Transverse colon (tissue), 4 donors: ENCODE data around the gene PCED1B. TPM values are rescaled to one million over a fixed set of nuclear protein-coding genes. Genes with fewer than 3 reads are reported as not detected.

Source experiments
- DNase-seq: peaks from one replicate; pipeline ENCODE4 v3.0.0-alpha.2; 2019
- H3K27ac ChIP-seq, 4 donors: fragments of 200-600 bp; sonication (generic); 2 replicates each; pipeline ENCODE4 v1.5.1; 2016 to 2018; ENCODE audit warnings: inconsistent platforms in 4 of 4
- H3K27me3 ChIP-seq: fragments of 200-600 bp; sonication (generic); 2 replicates; pipeline ENCODE4 v1.5.1; 2017; ENCODE audit warnings: inconsistent platforms
- H3K36me3 ChIP-seq, 4 donors: fragments of 200-600 bp; sonication (generic); 2 replicates each; pipeline ENCODE4 v1.5.1; 2017 to 2019; ENCODE audit warnings: inconsistent platforms in 4 of 4
- H3K4me1 ChIP-seq, 4 donors: fragments of 200-600 bp; sonication (generic); 2 replicates each; pipeline ENCODE4 v1.5.1; 2017 to 2020; ENCODE audit warnings: inconsistent platforms in 4 of 4
- H3K4me3 ChIP-seq, 4 donors: fragments of 200-600 bp; sonication (generic); 1 replicate in 1 of 4; 2 replicates in 3 of 4; pipeline versions ENCODE4 v1.5.1 to v1.6.1; 2017 to 2019; ENCODE audit warnings: inconsistent platforms in 4 of 4
- H3K9me3 ChIP-seq, 2 donors: fragments of 200-600 bp; sonication (generic); 2 replicates each; pipeline ENCODE4 v1.5.1; 2017 to 2019; ENCODE audit warnings: inconsistent platforms in 2 of 2
- CTCF ChIP-seq, 5 experiments: fragments of 200-600 bp in 3 of 5; fragments of 450-650 bp in 2 of 5; sonication (generic) in 3 of 5; IDR thresholded peaks; 1 replicate in 2 of 5; 2 replicates in 3 of 5; pipeline ENCODE4 v1.5.1; 2016 to 2017; ENCODE audit warnings: antibody characterized with exemption in 5 of 5, inconsistent platforms in 3 of 5, mild to moderate bottlenecking in 2 of 5, moderate library complexity in 1 of 5
- EP300 ChIP-seq: sonication (generic); formaldehyde crosslinking; IDR thresholded peaks from one replicate; pipeline ENCODE4 v1.6.1; 2017; ENCODE audit warnings: antibody characterized with exemption, low read depth
- POLR2A ChIP-seq: fragments of 450-650 bp; IDR thresholded peaks from one replicate; pipeline ENCODE4 v1.6.1; 2016; ENCODE audit warnings: antibody characterized with exemption, mild to moderate bottlenecking, moderate library complexity
- POLR2AphosphoS5 ChIP-seq, 3 donors: sonication (generic); formaldehyde crosslinking; IDR thresholded peaks; one replicate each; pipeline ENCODE4 v1.6.1; 2016; ENCODE audit warnings: antibody characterized with exemption in 3 of 3
- WGBS, 2 donors: methylation state at CpG; one replicate each; pipeline ENCODE4 v1.1.5; 2018; ENCODE audit warnings: low coverage in 1 of 2; 5-methylcytosine and 5-hydroxymethylcytosine counted together
- in situ Hi-C, 4 donors: fragments of 200-750 bp; cut with MboI; loops; one replicate each; pipeline versions ENCODE4 v1.15.0 to v1.15.1; 2017; ENCODE audit warnings: low sequenced_read_pairs in 3 of 4, low pct_ligation_motif_present in 1 of 4, low pct_unique_long_range_greater_than_20kb in 1 of 4
- intact Hi-C: fragments of 100-400 bp; cut with DNase I; formaldehyde crosslinking; loops from one replicate; pipeline ENCODE4 v1.15.1; 2023; ENCODE audit warnings: low total_unique reads
- total RNA-seq, 4 donors: library from RNA; depleted of rRNA; stranded (reverse); fragments of >200 nt; gene quantifications; one replicate each; pipeline ENCODE4 v1.1.0, GENCODE V29; 2016

Gene PCED1B
- total RNA-seq, 4 donors from 2014 or later, result 2.7 to 52.0 (median 3.0) TPM; not detected in 1

- DNase-seq, result no peak
- TF ChIP-seq POLR2AphosphoS5 (IDR thresholded peaks at IDR 0.05) (no peak), POLR2A (no peak), CTCF (IDR thresholded peaks at IDR 0.05) (no peak), EP300 (no peak)
- no peaks in the 10 kb centered on the region for H3K36me3 ChIP-seq
- WGBS, 2 donors, result 44 to 58% methylated on average over 4 to 7 of the region's 7 CpGs
- peak overlapping the region; percentile 3 to 58 (median 30) for H3K27ac ChIP-seq
- intact Hi-C loops (no loop called here), in situ Hi-C loops (no loop called here)
- H3K9me3 ChIP-seq, result no peaks in the 10 kb centered on the region
- H3K4me3 ChIP-seq, result no peak overlapping the region
- no peaks in the 10 kb centered on the region for H3K27me3 ChIP-seq
- H3K4me1 ChIP-seq, result peaks cover 0 to 24% (median 9%) of the 10 kb centered on the region in 4 donors
These were observed 18.0 kb downstream of the PCED1B start for GRCh38 chr12:47097276-47097896.

GRCh38 chr12:47098099-47098498 is 18.7 kb downstream of the PCED1B start:
- 93 to 95% methylated on average over 2 to 6 of the region's 6 CpGs for WGBS, 2 donors
- in situ Hi-C loops, result no loop called here

GRCh38 chr12:47099610-47100009 is 20.2 kb downstream of the PCED1B start:
- in situ Hi-C loops (no loop called here), intact Hi-C loops (no loop called here)
- DNase-seq, result no peak
- Histone ChIP-seq H3K36me3 (no peaks in the 10 kb centered on the region), H3K4me1 (peaks cover 0 to 24% (median 9%) of the 10 kb centered on the region in 4 donors), H3K4me3 (no peak overlapping the region), H3K27me3 (no peaks in the 10 kb centered on the region), H3K9me3 (no peaks in the 10 kb centered on the region), H3K27ac (no peak overlapping the region)
- no peak for TF ChIP-seq POLR2AphosphoS5 (IDR thresholded peaks at IDR 0.05)
- TF ChIP-seq EP300, result no peak
- TF ChIP-seq POLR2A, result no peak
- no peak for TF ChIP-seq CTCF (IDR thresholded peaks at IDR 0.05)
- WGBS, 2 donors, result 46 to 81% methylated on average over 2 of the region's 2 CpGs

More at GRCh38 chr12:47098099-47098498, 18.7 kb downstream of the PCED1B start:
- intact Hi-C loops, result no loop called here
- TF ChIP-seq POLR2AphosphoS5 (IDR thresholded peaks at IDR 0.05), result no peak
- no peak for TF ChIP-seq EP300
- no peak for TF ChIP-seq CTCF (IDR thresholded peaks at IDR 0.05)
- no peak for TF ChIP-seq POLR2A
- Histone ChIP-seq H3K4me1 (peaks cover 0 to 24% (median 9%) of the 10 kb centered on the region in 4 donors), H3K27ac (peak overlapping the region in 2 of 4 donors; percentile 11 to 49), H3K9me3 (no peaks in the 10 kb centered on the region), H3K27me3 (no peaks in the 10 kb centered on the region), H3K4me3 (no peak overlapping the region), H3K36me3 (no peaks in the 10 kb centered on the region)
- DNase-seq, result no peak

GRCh38 chr12:47100160-47100559 is 20.7 kb downstream of the PCED1B start:
- Histone ChIP-seq H3K4me3 (no peak overlapping the region), H3K4me1 (peaks cover 0 to 24% (median 9%) of the 10 kb centered on the region in 4 donors), H3K9me3 (no peaks in the 10 kb centered on the region), H3K27ac (no peak overlapping the region), H3K27me3 (no peaks in the 10 kb centered on the region), H3K36me3 (no peaks in the 10 kb centered on the region)
- intact Hi-C loops, result no loop called here
- no peak for DNase-seq
- TF ChIP-seq CTCF (IDR thresholded peaks at IDR 0.05), result no peak
- no peak for TF ChIP-seq POLR2A
- no peak for TF ChIP-seq EP300
- no peak for TF ChIP-seq POLR2AphosphoS5 (IDR thresholded peaks at IDR 0.05)
- in situ Hi-C loops, result no loop called here
- 93 to 96% methylated on average over 2 of the region's 2 CpGs for WGBS, 2 donors
